Diencephalon (tissue), 1 donor: ENCODE results near the gene CTPS2. TPM values are rescaled to one million over a fixed set of nuclear protein-coding genes. Genes with fewer than 3 reads are reported as not detected.

ENCODE experiments used
- small RNA-seq: library from RNA; depleted of rRNA; stranded (forward); fragments of <200 nt; gene quantifications from one replicate; pipeline ENCODE3, GENCODE V24; 2014
- total RNA-seq: library from RNA; depleted of rRNA; stranded (reverse); fragments of >200 nt; gene quantifications from one replicate; pipeline ENCODE4 v1.2.3, GENCODE V29; 2014

The CTPS2 gene, protein sequence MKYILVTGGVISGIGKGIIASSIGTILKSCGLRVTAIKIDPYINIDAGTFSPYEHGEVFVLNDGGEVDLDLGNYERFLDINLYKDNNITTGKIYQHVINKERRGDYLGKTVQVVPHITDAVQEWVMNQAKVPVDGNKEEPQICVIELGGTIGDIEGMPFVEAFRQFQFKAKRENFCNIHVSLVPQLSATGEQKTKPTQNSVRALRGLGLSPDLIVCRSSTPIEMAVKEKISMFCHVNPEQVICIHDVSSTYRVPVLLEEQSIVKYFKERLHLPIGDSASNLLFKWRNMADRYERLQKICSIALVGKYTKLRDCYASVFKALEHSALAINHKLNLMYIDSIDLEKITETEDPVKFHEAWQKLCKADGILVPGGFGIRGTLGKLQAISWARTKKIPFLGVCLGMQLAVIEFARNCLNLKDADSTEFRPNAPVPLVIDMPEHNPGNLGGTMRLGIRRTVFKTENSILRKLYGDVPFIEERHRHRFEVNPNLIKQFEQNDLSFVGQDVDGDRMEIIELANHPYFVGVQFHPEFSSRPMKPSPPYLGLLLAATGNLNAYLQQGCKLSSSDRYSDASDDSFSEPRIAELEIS
- 22.4 TPM for total RNA-seq

DNA sequence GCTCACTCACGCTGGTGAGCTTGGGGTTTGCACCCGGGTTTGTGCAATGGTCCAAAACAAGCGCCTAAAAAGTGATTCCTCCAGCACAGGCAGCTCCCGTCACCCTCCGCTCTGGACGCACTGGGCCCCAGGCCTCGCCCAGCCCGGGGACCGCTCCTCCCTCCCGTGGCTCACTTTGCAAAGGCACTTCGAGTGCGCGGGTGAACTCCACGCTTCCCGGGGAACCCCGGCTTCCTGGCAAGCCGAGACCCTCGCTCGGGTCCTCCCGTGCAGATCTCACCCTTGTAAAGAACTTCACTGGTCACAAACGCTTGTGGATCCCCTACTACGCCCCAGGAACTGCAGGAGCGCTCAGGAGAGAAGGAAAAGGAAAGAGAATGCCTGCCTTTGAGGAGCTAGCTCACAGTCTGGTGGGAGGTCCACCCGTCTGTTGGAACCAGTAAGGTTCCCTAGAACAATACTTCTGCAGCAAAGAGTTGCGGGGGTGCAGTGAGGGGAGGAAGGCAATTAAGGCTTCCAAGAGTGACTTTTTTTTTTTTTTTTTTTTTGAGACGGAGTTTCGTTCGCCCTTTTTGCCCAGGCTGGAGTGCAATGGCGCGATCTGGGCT lies at the start of gene CTPS2:
Gene CTPS2 (minus strand): TSS at position 122 of the 608 bp plus-strand sequence. CDS start 9,767 bp downstream, outside the sequence.

DNA sequence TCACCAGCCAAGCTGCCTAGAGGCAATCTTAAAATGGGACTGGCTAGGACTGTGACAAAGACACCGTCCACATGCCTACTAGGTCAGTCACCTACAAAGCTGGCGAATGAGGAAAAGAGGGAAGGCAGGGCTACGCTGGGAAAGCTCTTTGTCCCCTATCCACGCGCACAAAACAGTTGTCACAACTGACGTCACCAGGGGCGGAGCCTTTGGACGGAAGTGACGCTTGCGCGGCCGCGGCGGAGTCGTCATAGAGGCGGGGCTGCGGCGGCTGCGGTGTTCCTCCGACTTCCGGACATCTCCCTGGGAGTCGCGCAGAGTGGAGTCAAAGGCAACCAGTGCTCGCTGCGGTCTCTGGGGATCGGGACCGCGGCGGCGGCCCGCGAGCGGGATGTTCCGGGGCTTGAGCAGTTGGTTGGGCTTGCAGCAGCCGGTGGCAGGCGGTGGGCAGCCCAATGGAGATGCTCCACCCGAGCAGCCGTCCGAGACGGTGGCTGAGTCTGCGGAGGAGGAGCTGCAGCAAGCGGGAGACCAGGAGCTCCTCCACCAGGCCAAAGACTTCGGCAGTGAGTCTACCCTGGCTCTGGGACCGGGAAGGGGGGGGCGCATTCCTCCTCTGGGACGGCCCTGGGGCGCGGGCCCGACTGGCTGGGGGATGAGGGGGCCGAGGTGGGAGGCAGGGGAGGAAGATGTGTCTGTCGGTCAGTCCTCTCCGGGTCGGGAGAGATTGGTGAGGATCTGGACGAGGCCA lies 7.0 kb upstream of the CTPS2 start, which contains the start of gene SYAP1:
Gene SYAP1 (plus strand): TSS at position 279 of the 751 bp plus-strand sequence. CDS start 113 bp downstream, at position 392.

DNA sequence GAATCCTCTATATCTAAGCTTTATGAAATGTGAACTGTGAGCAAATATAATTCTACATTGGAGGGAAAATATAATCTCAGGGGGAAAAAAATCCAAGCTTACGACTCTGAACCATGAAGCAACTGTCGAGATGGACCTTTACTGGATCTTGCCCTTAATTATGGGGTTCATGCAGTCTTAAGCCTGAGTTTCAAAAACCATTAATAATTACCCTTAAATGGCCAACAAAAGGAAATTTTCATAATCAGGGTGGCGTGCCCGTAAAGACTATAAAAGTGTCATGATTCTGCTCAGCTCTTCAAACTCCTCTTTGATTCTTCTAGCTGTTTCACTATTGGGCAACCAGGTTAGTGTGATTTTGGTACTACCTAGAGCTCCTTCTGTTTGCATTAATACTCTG lies 62.6 kb downstream of the CTPS2 start, which contains the start of gene S100G:
Gene S100G (plus strand): TSS at position 301 of the 400 bp plus-strand sequence. CDS start 849 bp downstream, outside the sequence.

Small RNAs within 50 kb of the gene (small RNA-seq; reads per million reads assigned to genes)
- gene MIR548AM: not detected

Other genes with a start within 250 kb of the CTPS2 start
- gene S100G, start 62.5 kb downstream of the CTPS2 start, total RNA-seq: not detected
- gene SYAP1, start 6.9 kb upstream of the CTPS2 start, total RNA-seq: 30.2 TPM
- gene TXLNG, start 73.8 kb upstream of the CTPS2 start, total RNA-seq: 11.1 TPM
- 99.7 TPM for gene RBBP7, start 157.7 kb upstream of the CTPS2 start, total RNA-seq
- 26.3 TPM for gene REPS2, start 234.0 kb upstream of the CTPS2 start, total RNA-seq